NCI-H1417 treated with DMSO at 0.1 percent for 48 hours (cell line): ENCODE results near the gene FOXP1.
A peak's percentile ranks its signal among the peaks of the same experiment; 100 is the strongest.

ENCODE experiments used
- DNase-seq: peaks from one replicate; lab custom pipeline; 2025; lab: John Stamatoyannopoulos, UW

FOXP1 gene

DNA sequence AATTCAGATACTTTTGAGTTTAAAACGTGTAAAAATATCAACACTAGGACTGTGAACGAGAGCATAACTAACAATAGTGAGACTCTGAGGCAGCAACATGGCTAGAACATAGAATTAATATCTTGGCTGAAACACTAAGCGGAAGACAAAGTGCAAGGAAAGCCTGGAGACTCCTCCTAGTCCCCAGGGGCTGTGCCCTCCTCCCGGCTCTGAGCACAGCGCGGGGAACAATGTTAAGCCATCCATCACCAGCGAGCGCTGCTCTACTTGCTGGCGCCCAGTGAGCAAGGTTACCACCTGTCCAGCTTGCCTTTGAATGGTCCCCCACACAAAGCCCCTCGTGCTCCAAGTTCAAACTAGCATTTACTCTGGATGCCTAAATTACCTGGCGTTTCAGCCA, 436.9 kb downstream of the FOXP1 start:
- DNase-seq, result no peak

DNA sequence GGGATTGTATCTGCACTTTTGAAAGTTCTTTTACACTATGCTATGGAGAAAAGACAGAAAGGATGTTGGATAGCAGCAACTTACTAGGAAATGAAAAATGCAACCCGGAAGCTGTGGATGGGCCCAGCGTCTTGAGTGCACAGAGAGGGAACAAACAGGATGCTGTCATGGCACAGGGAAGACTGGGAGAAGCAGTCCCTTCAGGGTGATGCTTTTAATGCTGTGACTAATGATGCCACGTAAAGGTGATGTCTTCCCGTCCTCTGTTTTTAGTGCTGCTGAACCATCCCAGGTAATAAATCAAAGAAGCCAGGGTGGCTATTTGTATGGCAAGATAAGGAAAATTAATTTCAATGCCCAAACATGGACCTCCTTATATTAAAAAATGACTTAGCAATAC, 437.6 kb downstream of the FOXP1 start:
- no peak for DNase-seq

DNA sequence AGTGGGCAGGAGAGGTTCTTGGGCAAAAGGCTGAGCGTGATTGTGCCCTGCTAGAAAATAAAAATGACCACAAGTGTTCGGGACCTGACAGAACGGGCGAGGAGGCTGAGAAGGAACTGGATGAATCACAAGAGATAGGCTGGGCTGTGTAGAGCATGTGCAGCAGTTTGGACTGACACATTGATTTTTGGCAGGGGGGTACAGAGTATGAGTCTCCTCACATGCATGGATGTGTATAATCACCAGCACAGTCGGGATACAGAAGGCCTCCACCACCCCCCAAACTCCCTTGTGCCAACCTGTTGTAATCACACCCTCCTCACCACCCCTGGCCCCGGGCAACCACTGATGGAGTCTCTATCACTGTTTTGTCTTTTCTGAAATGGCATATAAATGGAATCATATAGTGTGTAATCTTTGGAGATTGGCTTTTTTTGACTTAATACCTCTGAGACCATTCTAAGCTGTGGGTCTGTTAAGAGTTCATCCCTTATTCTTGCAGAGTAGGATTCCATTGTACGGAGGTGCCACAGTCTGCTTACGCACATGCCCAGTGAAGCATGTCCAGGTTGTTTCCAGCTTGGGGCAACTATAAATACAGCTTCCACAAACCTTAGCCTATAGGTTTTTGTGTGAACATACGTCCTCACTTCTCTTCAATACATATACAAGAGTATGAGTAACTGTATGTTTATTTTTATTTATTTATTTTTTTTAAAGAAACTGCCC, 438.8 kb downstream of the FOXP1 start:
- no peak for DNase-seq

DNA sequence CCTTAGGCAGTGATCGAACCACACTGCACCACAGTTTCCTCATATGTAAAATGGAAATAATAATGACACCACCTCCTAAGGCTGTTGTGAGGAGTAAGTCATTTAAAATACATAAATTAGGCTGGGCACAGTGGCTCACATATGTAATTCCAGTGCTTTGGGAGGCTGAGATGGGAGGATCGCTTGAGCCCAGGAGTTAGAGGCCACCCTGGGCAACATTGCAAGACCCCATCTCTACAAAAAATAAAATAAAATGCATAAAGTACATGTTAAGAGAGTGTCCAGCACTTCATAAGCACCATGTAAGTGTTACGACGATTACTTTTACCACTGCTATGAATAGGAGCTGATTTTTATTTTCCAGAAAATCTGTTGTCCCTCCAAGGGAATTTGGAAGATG, 440.0 kb downstream of the FOXP1 start:
- DNase-seq, result no peak

DNA sequence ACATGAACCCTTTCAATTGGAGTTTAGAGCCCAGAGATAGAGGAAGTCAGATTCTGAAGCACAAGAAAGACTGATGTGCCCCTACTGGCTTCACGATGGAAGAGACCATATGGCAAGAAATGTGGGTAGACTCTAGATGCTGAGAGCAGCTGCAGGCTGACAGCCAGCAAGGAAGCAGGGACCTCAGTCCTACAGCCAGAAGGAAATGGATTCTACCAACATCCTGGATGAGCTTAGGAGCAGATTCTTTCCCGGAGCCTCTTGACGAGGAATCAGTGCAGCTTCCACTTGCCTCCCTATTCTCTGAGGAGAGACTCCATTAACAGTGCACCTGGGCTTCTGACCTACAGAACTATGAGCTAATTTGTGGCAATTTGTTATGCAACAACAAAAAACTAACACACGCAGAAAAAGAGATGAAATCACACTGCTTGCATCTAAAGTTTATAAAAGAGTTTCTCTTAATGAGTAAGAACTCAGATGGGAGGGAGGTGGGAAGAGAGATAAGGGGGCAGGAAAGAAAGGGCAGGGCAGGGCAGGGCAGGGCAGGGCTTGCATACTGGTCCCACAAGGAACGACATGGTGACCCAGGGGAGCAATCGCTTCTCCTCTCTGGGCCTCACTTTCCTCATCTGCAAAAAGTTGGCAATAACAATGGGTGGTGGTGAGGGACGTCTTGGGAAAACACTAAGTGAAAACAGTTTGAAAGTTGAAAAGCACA, 440.9 kb downstream of the FOXP1 start:
- no peak for DNase-seq

DNA sequence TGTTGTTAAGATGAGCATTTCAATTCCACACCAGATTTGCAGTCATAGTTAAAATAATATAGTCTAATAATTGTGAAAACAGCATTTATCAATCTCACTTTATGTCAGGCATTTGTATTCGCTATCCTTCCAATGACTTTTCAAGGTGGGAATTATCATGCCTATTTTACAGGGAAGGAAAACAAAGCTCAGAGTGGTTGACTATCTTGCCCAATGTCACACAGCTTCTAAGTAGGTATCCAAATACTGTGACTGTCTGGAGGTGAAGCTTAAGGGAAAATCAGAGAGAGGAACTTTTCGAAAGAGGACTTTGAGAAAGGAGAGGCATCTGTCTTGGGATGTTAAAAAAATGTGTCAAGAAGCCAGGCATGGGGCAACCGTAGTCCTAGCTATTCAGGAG, 443.1 kb downstream of the FOXP1 start:
- DNase-seq, result no peak

DNA sequence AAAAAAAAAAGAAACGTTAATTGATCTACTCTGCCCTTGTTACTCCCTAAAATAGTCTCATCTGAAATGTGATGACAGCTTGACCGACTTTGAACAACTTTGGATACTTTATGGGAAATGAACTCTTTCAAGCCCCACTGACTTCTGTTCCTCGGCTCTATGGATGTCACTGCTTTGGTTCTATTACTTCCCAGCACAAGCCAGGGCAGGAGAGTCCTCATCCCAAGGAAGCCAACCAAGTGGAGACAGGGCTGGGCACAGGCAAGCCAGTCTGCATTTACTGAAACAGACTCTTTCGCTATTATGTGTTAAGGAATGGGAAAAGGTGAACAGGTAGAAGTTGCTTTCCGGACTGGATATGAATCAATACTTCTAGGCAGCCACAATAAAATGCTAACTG, 444.0 kb downstream of the FOXP1 start:
- DNase-seq, result no peak

DNA sequence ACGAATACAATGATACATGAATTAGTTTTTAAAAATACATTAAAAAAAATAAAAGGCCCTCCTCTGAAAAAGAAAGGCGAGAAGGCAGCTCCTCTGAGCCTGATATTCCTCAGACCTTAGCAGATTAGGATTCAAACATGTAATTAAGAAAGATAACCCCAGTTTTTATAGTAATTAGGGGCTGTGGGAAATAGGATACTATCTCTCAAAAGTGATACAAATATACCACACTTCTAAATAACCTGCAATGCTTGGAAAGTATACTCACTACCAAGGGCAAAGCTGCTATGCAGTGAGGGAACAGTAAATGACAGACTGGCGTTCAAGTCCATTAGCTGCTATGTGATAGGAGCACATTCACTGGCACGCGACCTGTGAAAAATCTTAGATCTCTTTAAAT, 445.1 kb downstream of the FOXP1 start:
- no peak for DNase-seq

DNA sequence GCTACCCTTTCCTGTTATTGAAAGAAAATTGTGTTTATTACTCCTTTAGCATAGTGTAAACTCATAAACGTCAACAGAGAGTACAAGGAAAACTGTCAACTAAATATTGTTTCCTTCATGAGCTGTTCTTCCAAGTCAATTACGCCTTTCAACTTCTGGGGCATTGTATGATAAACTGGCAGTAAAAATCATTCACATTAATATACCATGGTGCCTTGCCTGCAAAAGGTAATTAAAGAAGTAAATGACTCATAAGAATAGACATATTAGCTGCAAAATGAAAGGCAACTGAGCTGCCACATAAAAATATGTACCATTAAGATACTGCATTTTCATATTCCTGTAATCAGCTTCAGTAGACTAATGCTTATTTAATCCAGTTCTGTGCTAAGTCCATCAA, 447.3 kb downstream of the FOXP1 start:
- no peak for DNase-seq

DNA sequence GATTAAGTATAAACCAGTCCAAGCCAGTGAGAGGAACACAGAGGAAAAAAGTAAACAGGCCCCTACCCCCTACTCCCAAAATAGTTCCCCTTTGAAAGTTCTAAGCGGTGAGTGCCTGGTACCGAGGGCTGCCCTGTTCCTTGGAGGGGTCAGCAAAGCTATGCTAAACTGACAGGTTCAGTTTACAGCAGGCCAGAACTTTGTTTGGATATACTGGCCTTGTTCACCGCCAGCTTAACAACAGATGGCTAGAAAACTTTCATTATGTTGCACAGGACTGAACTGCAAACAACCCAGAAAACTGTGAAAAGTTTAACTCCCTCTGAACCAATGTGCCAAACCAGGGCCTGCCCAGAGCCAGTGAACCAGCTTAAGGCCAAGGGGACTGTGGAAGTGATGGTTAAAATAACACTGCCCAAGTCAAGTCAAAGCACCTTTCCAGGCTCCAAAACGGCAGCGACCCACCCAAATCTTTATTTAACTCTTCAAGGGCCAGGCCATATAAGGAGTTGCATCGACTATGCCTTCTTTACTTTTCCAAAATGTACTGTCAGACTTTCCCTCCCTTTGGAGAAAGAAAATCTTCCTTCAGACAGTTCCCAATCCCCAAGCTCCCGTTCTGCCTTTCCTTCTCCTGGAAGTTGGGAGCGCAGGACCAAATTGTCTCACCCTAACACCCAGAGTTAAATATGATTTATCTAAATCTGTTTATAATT, 448.0 kb downstream of the FOXP1 start:
- DNase-seq, result no peak

DNA sequence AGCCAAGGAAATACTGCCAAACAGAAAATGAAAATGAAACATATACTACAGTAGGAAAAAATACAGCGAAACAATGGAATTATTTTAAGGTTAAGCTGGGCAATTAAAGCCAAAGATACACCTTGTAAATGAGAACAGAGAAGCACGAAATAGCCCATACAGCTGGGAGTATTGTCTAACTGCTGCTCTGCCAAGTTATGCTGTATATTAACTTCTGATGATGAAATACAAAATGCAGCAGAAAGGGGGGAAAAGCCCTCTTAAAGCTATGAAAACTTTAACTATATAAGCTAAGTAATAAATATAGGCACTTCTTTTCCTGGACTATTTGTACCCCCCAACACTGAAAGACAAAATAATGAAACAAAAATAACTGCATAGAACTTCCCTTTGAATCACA, 449.0 kb downstream of the FOXP1 start:
- no peak for DNase-seq

DNA sequence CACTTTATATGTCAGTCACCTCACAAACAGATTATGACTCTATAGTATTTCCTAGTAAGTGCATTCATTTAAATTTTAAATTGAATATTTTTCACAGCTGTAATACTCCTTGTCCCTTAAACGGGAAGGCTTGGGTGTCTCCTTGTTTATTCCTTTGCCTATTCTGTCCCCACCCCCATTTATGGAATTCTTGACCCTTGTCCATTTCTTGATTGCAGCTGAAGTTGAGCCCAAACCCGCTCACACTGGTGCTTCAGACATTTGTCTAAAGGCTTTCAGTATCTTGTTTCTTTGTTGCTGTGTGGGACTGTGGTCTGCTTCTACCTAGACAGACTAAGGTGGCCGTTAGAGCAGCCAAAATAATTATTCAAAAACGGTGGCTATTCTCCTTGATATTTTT, 449.7 kb downstream of the FOXP1 start:
- no peak for DNase-seq

DNA sequence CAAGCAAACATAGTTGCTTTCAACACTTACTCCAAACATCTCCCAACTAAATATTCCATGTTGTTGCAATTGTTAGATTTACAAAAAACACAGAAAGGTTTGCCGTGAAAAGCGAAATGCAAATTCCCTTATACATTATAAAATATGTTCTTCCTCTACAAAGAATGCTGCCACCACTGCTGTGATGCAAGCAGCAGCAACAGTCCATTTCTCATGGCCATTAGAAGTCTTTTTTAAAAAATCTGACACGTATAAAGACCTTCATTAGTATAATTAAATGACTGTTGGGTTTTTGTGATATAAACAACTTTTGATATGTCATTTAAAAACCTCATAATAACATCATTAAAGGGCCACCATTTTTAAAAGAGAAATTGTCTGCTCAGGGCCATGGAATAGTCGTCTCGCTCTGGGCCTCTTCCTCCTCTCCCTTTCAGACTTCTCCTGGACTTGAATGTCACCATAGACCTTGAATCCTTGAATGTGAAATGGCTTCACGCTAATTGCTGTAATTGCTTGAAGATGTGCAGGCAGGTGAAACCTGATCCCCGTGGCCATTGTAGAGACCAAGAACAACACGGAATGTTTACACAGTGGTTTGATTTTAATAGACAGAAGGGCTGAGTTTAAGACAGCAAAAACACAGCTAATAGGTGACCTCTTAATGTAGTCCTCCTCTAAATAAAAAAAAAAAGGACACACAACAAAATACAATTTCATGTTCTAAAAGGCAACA, 450.4 kb downstream of the FOXP1 start:
- DNase-seq, result peak; percentile 65

DNA sequence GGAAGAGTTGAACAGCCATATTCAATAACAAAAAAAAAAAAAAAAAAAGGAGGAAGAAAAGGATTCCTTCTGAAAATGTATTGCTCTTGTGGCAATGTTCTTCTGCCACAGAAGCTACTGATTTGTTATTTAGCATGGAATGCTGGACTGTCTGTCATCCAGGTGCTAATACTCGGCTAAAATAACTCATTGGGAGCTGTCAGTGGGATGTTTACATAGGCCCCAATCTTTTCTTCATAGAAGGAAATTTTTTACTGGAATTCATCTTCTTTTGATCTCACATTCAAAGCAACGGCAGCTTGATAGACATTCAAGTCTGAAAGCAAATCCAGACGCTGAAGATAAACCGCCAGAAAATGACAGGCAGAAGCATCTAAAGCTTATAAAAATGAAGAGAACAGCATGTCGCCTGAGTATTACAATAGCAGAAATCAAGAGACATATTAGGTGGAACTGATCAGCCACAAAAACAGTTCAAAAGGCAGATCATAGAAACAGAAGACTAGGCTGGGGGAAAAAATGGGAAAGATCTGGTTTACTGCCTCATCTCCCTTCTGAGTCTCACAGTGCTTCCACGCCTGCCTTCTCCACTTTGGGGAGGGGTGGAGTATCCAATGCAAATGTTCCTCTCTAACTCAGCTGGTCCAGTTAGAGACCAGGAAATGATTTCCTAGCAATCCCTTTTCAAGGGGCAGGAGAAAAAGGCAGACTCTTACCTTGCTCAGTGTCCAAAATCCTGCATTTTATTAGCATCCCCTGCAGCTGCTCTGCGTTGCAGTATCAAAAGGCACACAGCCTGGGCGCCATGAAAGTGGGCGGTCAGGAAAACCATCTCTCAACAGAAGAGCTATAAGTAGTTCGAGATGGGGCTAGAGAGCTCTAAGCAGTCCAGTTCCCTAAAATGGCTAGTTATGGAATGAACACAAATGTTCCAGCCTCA, 451.9 kb downstream of the FOXP1 start:
- DNase-seq, result no peak

DNA sequence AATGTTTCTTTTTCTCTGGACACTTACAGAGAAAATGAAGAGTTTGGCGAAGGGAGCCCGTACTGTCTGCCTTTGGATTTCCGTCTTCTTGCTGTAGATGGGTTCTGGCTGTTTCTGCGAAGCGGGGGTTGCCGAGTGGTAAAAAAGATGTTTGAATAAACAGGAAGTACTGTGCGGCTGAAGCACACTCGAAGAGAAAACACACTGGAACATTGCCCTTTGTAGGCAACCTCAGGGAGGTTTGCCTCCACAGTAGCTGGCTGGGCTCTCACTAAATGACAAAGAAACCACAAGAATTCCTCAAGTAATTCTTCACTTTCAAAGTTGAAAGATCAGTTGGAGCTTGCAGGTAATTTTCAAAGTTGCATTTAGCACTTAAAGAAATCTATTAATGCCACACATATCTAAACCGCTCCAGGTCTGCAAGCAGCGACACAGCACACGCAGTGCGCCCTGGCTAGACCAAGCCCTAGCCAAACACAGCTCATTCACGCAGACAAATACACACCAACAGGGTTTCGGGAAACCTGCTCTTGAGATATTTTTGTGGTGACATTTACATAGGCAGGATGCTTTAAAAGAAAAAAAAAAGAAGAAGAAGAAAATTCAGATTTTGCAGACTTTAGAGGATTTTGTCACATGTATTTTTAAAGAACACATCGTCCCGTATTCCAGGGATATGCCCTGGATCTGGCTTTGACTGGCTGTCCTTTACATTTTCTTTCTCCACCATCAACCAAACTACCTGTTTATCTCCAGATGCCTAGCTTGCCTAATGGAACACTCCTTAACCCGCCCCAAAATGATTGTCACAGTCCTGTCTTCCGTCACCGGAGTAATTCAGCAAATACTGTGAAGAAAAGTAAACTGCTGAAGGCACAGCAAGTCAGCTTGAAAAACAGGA, 452.8 kb downstream of the FOXP1 start:
- no peak for DNase-seq

DNA sequence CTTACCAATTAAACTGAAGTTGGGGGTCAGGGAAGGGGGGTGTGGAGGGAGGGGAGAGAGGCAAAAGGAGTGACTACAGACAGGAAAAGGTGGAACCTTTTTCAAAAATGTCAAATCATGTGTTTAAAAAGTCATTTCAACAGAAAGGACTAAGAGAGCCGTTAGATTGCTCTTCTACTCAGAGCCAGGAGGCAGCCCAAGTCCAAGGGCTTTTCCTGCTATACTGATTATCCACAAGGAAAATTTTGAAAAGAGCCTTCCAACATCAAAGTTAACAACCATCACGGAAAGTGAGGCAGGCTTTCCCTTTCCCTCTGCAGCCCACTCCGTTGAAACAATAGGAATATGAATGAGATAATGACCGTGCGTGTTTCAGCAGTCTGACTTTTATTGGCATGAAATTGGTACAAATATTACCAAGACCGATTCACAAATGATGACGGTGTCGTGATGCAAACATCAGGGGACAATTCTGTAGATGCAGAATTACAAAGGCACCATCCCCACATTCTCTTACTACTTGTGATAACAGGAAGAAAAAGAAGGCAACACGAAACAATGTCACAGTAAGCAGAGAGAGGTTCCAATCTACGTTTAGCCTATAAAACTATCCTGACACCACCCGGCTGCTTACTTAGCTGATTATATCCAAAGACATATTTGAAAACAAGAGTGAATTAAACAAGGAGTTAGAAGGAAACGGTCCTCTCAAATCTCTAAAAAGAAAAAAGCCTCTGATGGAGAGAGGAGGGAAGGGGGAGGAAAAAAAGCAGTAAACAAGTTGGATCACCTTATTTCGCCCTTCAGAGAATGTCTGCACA, 453.7 kb downstream of the FOXP1 start:
- DNase-seq, result no peak

DNA sequence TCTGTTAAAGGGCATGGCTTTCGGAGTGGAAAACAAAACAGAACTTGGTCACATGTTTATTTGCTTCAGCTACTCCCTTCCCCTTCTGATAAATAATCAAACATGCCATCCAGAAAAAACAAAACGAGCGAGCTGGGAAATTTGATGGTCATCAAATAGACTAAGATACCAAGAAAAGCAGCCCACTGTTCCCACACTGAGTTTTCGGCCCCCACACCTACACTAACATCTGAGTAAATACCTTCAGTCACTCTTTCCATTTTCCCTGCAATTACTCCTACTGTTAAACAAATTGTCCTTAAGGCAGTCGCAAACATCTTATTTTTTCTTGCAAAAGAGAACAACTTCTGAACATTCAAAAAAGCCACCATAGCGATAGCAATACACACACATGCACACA, 454.6 kb downstream of the FOXP1 start:
- DNase-seq, result no peak

DNA sequence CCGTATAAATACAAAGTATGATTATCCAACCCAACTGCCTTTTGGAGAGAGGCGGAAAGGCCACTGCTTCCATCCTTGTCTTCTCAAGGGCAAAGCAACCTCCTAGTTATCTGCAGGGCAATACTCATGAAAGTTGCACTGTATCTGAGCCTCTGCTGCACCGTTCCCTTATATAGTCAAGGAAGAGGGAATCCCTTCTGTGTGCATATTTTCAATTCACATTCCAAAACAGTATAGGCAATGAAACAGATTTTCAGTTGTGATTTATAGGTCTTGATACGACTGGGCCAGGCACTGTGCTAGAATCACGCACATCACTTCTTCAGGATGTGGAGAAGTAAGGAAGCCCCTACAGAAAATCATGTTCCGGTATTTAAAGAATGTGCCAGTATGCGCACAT, 455.7 kb downstream of the FOXP1 start:
- no peak for DNase-seq

DNA sequence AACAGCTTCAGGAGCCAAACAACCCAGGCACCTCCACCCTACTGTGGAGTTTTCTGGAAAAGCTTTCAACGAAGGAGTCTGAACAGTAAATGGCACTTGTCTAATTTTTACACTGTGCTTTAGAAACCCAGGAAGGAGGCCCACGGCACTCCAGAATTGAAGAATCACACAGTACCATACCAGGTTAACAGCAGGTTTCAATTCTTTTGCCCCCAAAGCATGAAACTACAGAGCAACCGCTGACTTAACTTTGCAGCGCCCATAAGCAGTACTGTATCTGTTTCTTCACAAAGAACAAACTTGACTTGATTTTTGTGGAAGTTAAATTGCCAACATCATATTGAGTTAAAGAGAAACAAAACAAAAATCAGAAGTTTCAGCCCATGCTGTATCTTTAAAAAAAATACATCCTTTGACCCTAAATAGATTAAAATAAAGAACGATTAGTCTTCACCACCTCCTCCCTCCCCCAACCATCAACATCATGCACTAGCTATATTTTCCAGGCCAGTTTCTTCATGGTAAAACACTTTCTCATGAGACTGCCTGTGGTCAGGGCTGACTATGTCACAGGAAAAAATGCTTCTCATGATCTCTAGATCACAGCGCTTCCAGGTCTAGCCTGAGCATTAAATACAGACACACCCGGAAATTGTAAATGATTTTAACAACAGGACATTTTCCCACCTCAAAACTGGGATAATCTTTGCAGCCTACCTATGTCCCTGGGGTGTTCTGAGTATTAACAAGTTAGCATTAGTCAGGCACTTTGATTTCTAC, 456.3 kb downstream of the FOXP1 start:
- no peak for DNase-seq
